C4-2B (cell line): ENCODE measurements around the gene PEPD.

ENCODE experiments used
- H3K27ac ChIP-seq: fragments of 450-650 bp; 2 replicates; pipeline ENCODE4 v1.5.1; 2017
- ZFX ChIP-seq: fragments of 450-650 bp; IDR thresholded peaks from 2 replicates; pipeline ENCODE4 v1.6.1; 2017
- TF ChIP-seq, protein P1 (sequence below): fragments of 450-650 bp; conservative IDR thresholded peaks from 2 replicates; pipeline ENCODE4 v1.5.1; 2017; ENCODE audit warnings: mild to moderate bottlenecking

PEPD gene

DNA sequence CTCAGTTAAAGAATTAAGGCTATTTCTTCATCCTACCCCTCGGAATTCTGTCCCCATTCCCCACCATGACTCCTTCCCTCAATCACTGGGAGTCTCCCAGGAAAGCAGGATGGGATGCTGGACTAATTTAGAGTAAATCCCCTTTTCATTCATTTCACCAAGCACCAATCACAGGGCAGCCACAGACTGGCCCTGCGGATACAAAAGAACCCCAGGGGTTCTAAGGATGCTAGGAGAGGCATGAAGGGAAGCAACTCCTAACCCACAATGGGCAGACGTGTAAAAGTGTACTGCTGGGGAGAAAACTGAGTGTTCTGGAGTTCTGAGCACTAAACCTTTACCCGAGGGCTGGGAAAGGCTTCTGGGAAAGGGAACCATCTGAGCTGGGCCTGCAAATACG is 3.0 kb downstream of the PEPD start:
- no peak for TF ChIP-seq ZFX
- TF ChIP-seq, protein P1, sequence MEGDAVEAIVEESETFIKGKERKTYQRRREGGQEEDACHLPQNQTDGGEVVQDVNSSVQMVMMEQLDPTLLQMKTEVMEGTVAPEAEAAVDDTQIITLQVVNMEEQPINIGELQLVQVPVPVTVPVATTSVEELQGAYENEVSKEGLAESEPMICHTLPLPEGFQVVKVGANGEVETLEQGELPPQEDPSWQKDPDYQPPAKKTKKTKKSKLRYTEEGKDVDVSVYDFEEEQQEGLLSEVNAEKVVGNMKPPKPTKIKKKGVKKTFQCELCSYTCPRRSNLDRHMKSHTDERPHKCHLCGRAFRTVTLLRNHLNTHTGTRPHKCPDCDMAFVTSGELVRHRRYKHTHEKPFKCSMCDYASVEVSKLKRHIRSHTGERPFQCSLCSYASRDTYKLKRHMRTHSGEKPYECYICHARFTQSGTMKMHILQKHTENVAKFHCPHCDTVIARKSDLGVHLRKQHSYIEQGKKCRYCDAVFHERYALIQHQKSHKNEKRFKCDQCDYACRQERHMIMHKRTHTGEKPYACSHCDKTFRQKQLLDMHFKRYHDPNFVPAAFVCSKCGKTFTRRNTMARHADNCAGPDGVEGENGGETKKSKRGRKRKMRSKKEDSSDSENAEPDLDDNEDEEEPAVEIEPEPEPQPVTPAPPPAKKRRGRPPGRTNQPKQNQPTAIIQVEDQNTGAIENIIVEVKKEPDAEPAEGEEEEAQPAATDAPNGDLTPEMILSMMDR, result no peak
- no peak overlapping the region for H3K27ac ChIP-seq

GRCh38 chr19:33517922-33518321 is 3.7 kb downstream of the PEPD start:
- TF ChIP-seq, protein P1, result no peak
- TF ChIP-seq ZFX, result no peak
- no peak overlapping the region for H3K27ac ChIP-seq

- no peak for TF ChIP-seq ZFX
- no peak overlapping the region for H3K27ac ChIP-seq
Observed at GRCh38 chr19:33515921-33516320, 5.7 kb downstream of the PEPD start.

- no peak overlapping the region for H3K27ac ChIP-seq
- TF ChIP-seq, protein P1, result no peak
- TF ChIP-seq ZFX, result no peak
Observed at GRCh38 chr19:33514885-33515551, 6.6 kb downstream of the PEPD start.

GRCh38 chr19:33513424-33513823 is 8.2 kb downstream of the PEPD start:
- H3K27ac ChIP-seq, result no peak overlapping the region
- no peak for TF ChIP-seq ZFX
- TF ChIP-seq, protein P1, result no peak

DNA sequence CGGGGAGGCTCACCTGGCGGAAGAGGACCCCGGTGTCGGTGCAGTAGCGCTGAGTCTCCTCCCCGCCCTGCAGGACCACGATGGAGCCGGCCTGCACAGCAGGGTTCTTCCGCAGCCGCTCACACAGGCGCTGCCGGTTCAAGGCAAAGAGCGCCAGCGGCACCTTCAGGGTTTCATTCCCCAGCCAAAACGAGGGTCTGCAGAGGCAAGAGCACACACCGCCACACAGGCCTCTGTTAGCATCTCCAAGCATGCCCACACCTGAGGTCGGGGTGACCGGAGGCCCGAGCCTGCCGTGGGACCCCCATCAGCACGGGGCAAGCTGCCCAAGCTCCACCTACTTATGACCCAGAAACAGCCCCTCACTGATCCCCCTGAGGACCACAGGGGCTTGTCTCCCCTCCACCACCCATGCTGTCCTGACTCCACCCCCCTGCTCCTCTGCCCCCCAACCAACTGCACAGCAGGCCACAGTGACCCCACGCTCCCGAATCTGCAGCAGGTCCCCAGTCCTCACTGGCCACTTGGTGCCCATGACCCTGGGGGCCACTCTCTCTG is 8.9 kb downstream of the PEPD start:
- no peak for TF ChIP-seq ZFX
- TF ChIP-seq, protein P1, result no peak

DNA sequence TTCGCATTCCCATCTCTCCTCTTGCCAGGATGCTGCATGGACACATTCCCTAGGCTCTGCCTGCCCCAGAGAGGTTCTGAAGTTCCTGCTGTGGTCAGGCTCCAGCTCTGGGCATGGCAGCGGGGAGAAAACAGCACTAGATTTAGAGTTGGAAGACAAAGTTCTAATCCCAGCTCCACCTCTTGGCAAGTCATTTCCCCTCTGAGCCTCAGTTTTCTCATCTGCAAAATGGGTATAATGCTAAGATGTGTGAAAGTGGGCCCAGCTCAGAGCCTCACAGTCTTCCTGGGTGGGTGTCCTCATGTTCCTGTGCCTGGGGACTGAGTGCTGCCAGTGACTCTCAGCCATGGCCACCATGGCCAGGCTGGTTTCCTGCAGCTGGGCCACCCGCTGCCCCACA is 9.6 kb downstream of the PEPD start:
- no peak overlapping the region for H3K27ac ChIP-seq
- TF ChIP-seq, protein P1, result no peak
- no peak for TF ChIP-seq ZFX

More for the DNA sequence above, 8.9 kb downstream of the PEPD start:
- no peak overlapping the region for H3K27ac ChIP-seq

- no peak overlapping the region for H3K27ac ChIP-seq
- no peak for TF ChIP-seq ZFX
- TF ChIP-seq, protein P1, result no peak
Observed at GRCh38 chr19:33511346-33511745, 10.2 kb downstream of the PEPD start.
